Measurements from ENCODE around the gene FFAR1. TPM values are rescaled to one million over a fixed set of nuclear protein-coding genes. Genes with fewer than 3 reads are reported as not detected.

The FFAR1 gene
- total RNA-seq, 6 donors from 2014 or later: 0.17 TPM; not detected in 5

- TF ChIP-seq EP300 (IDR thresholded peaks at IDR 0.05): no peak
- no peak for TF ChIP-seq CTCF (IDR thresholded peaks at IDR 0.05)
- no peak for TF ChIP-seq POLR2A (IDR thresholded peaks at IDR 0.05)
- TF ChIP-seq POLR2AphosphoS5 (IDR thresholded peaks at IDR 0.05): no peak
- DNase-seq: peak; percentile 42 to 79
Observed at GRCh38 chr19:35309481-35310279, 38.0 kb upstream of the FFAR1 start.

GRCh38 chr19:35310331-35310730 lies 37.4 kb upstream of the FFAR1 start:
- WGBS, 2 donors: 50 to 58% methylated on average over 9 to 11 of the region's 12 CpGs
- no peaks in the 10 kb centered on the region for H3K36me3 ChIP-seq
- peak in 1 of 2 donors; percentile 51 for DNase-seq
- H3K4me1 ChIP-seq: peaks cover 0 to 25% (median 12%) of the 10 kb centered on the region in 4 donors
- peak overlapping the region in 1 of 4 donors; percentile 23 for H3K4me3 ChIP-seq
- H3K27ac ChIP-seq: peak overlapping the region in 2 of 4 donors; percentile 56 to 66
- H3K9me3 ChIP-seq: no peaks in the 10 kb centered on the region
- TF ChIP-seq POLR2AphosphoS5 (IDR thresholded peaks at IDR 0.05): no peak
- no peak for TF ChIP-seq POLR2A (IDR thresholded peaks at IDR 0.05)
- no peak for TF ChIP-seq EP300 (IDR thresholded peaks at IDR 0.05)
- TF ChIP-seq CTCF (IDR thresholded peaks at IDR 0.05): no peak
- no peaks in the 10 kb centered on the region for H3K27me3 ChIP-seq
- no peak for ATAC-seq (ENCODE audit: low FRiP score in 2 of 2)

More at GRCh38 chr19:35309481-35310279, 38.0 kb upstream of the FFAR1 start:
- 55 to 61% methylated on average over 11 to 39 of the region's 47 CpGs for WGBS, 2 donors
- Histone ChIP-seq H3K27me3 (no peaks in the 10 kb centered on the region), H3K36me3 (no peaks in the 10 kb centered on the region), H3K4me1 (peaks cover 0 to 25% (median 12%) of the 10 kb centered on the region in 4 donors), H3K27ac (peak overlapping the region in 2 of 4 donors; percentile 56 to 66), H3K9me3 (no peaks in the 10 kb centered on the region), H3K4me3 (peak overlapping the region in 1 of 4 donors; percentile 23)
- ATAC-seq (ENCODE audit: low FRiP score in 2 of 2): peak in 1 of 2 donors; percentile 19

GRCh38 chr19:35310811-35311465 lies 36.8 kb upstream of the FFAR1 start:
- peaks cover 0 to 25% (median 12%) of the 10 kb centered on the region in 4 donors for H3K4me1 ChIP-seq
- H3K27ac ChIP-seq: no peak overlapping the region
- 90 to 93% methylated on average over 10 of the region's 10 CpGs for WGBS, 2 donors
- TF ChIP-seq EP300 (IDR thresholded peaks at IDR 0.05) (no peak), POLR2AphosphoS5 (IDR thresholded peaks at IDR 0.05) (no peak), CTCF (IDR thresholded peaks at IDR 0.05) (no peak), POLR2A (IDR thresholded peaks at IDR 0.05) (no peak)
- DNase-seq (no peak), ATAC-seq (ENCODE audit: low FRiP score in 2 of 2) (no peak)
- no peaks in the 10 kb centered on the region for H3K36me3 ChIP-seq
- peak overlapping the region in 1 of 4 donors; percentile 23 for H3K4me3 ChIP-seq
- H3K9me3 ChIP-seq: no peaks in the 10 kb centered on the region
- no peaks in the 10 kb centered on the region for H3K27me3 ChIP-seq

- peak in 1 of 2 donors; percentile 61 for DNase-seq
- Histone ChIP-seq H3K4me1 (peaks cover 0 to 26% (median 15%) of the 10 kb centered on the region in 4 donors), H3K36me3 (no peaks in the 10 kb centered on the region), H3K9me3 (no peaks in the 10 kb centered on the region), H3K27me3 (no peaks in the 10 kb centered on the region), H3K4me3 (no peak overlapping the region), H3K27ac (peak overlapping the region in 1 of 4 donors; percentile 42)
- 70 to 75% methylated on average over 14 to 21 of the region's 21 CpGs for WGBS, 2 donors
- TF ChIP-seq CTCF (IDR thresholded peaks at IDR 0.05): no peak
- TF ChIP-seq POLR2AphosphoS5 (IDR thresholded peaks at IDR 0.05): no peak
- TF ChIP-seq POLR2A (IDR thresholded peaks at IDR 0.05): no peak
- TF ChIP-seq EP300 (IDR thresholded peaks at IDR 0.05): no peak
- no peak for ATAC-seq (ENCODE audit: low FRiP score in 2 of 2)
Observed at GRCh38 chr19:35311901-35312665, 35.6 kb upstream of the FFAR1 start.

All from upper lobe of left lung (tissue), 6 donors.